ENCODE measurements around the gene PGAP3. TPM values are rescaled to one million over a fixed set of nuclear protein-coding genes. Genes with fewer than 3 reads are reported as not detected.
A peak's percentile ranks its signal among the peaks of the same experiment; 100 is the strongest.

The PGAP3 gene
- total and polyA plus RNA-seq, 2 donors from 2014 or later = 33.8 to 48.5 TPM

GRCh38 chr17:39631403-39631802 is 56.5 kb downstream of the PGAP3 start:
- intact Hi-C loops (cut with DNase I) = no loop called here
- Histone ChIP-seq H3K27me3 (ENCODE audit: control insufficient read depth, insufficient read depth, low read length) (peaks cover under 1% of the 10 kb centered on the region), H3K9me3 (ENCODE audit: control insufficient read depth in 2 of 3, insufficient read depth in 1 of 3, low read length in 3 of 3) (no peaks in the 10 kb centered on the region), H3K9ac (ENCODE audit: low read length in 3 of 3) (no peak overlapping the region), H3K36me3 (ENCODE audit: control insufficient read depth in 2 of 3, insufficient read depth in 3 of 3, low read length in 3 of 3) (no peaks in the 10 kb centered on the region), H3K27ac (ENCODE audit: low read depth in 2 of 2, low read length in 2 of 2) (peak overlapping the region in 1 of 2 donors; percentile 51), H3K4me3 (ENCODE audit: low read length in 3 of 3) (no peak overlapping the region), H3K4me1 (ENCODE audit: control insufficient read depth in 2 of 3, insufficient read depth in 2 of 3, low read depth in 1 of 3, low read length in 3 of 3) (peaks cover 0 to 9% (median 5%) of the 10 kb centered on the region in 3 donors)
- FAIRE-seq = no peak
- TF ChIP-seq, protein P1, sequence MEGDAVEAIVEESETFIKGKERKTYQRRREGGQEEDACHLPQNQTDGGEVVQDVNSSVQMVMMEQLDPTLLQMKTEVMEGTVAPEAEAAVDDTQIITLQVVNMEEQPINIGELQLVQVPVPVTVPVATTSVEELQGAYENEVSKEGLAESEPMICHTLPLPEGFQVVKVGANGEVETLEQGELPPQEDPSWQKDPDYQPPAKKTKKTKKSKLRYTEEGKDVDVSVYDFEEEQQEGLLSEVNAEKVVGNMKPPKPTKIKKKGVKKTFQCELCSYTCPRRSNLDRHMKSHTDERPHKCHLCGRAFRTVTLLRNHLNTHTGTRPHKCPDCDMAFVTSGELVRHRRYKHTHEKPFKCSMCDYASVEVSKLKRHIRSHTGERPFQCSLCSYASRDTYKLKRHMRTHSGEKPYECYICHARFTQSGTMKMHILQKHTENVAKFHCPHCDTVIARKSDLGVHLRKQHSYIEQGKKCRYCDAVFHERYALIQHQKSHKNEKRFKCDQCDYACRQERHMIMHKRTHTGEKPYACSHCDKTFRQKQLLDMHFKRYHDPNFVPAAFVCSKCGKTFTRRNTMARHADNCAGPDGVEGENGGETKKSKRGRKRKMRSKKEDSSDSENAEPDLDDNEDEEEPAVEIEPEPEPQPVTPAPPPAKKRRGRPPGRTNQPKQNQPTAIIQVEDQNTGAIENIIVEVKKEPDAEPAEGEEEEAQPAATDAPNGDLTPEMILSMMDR (IDR thresholded peaks at IDR 0.05; ENCODE audit: borderline replicate concordance, extremely low read depth, insufficient read depth) = no peak
- DNase-seq = peak in 3 of 5 donors; percentile 44 to 74 (median 61)

GRCh38 chr17:39629898-39630297 is 58.0 kb downstream of the PGAP3 start:
- no peaks in the 10 kb centered on the region for H3K36me3 ChIP-seq (ENCODE audit: control insufficient read depth in 2 of 3, insufficient read depth in 3 of 3, low read length in 3 of 3)
- no peak overlapping the region for H3K4me3 ChIP-seq (ENCODE audit: low read length in 3 of 3)
- DNase-seq (no peak), FAIRE-seq (no peak)
- TF ChIP-seq, protein P1 (IDR thresholded peaks at IDR 0.05; ENCODE audit: borderline replicate concordance, extremely low read depth, insufficient read depth) = no peak
- peaks cover 0 to 6% (median 0%) of the 10 kb centered on the region in 3 donors for H3K4me1 ChIP-seq (ENCODE audit: control insufficient read depth in 2 of 3, insufficient read depth in 2 of 3, low read depth in 1 of 3, low read length in 3 of 3)
- intact Hi-C loops (cut with DNase I) = loop anchor here (10.0 kb wide), 1 partner anchor 85 kb away; no protein-coding TSS in a partner anchor
- H3K9me3 ChIP-seq (ENCODE audit: control insufficient read depth in 2 of 3, insufficient read depth in 1 of 3, low read length in 3 of 3) = no peaks in the 10 kb centered on the region
- H3K27me3 ChIP-seq (ENCODE audit: control insufficient read depth, insufficient read depth, low read length) = peaks cover 2% of the 10 kb centered on the region
- no peak overlapping the region for H3K9ac ChIP-seq (ENCODE audit: low read length in 3 of 3)
- H3K27ac ChIP-seq (ENCODE audit: low read depth in 2 of 2, low read length in 2 of 2) = no peak overlapping the region

GRCh38 chr17:39629494-39629880 is 58.4 kb downstream of the PGAP3 start:
- peaks cover 0 to 3% (median 0%) of the 10 kb centered on the region in 3 donors for H3K4me1 ChIP-seq (ENCODE audit: control insufficient read depth in 2 of 3, insufficient read depth in 2 of 3, low read depth in 1 of 3, low read length in 3 of 3)
- TF ChIP-seq, protein P1 (IDR thresholded peaks at IDR 0.05; ENCODE audit: borderline replicate concordance, extremely low read depth, insufficient read depth) = no peak
- H3K9me3 ChIP-seq (ENCODE audit: control insufficient read depth in 2 of 3, insufficient read depth in 1 of 3, low read length in 3 of 3) = no peaks in the 10 kb centered on the region
- no peaks in the 10 kb centered on the region for H3K36me3 ChIP-seq (ENCODE audit: control insufficient read depth in 2 of 3, insufficient read depth in 3 of 3, low read length in 3 of 3)
- DNase-seq (no peak), FAIRE-seq (no peak)
- intact Hi-C loops (cut with DNase I) = loop anchor here (10.0 kb wide), 1 partner anchor 85 kb away; no protein-coding TSS in a partner anchor
- no peak overlapping the region for H3K9ac ChIP-seq (ENCODE audit: low read length in 3 of 3)
- no peak overlapping the region for H3K4me3 ChIP-seq (ENCODE audit: low read length in 3 of 3)
- peaks cover 2% of the 10 kb centered on the region for H3K27me3 ChIP-seq (ENCODE audit: control insufficient read depth, insufficient read depth, low read length)
- H3K27ac ChIP-seq (ENCODE audit: low read depth in 2 of 2, low read length in 2 of 2) = no peak overlapping the region

All from kidney (tissue), 14 donors.